ENCODE results near the gene C12orf75.

C12orf75 gene

DNA sequence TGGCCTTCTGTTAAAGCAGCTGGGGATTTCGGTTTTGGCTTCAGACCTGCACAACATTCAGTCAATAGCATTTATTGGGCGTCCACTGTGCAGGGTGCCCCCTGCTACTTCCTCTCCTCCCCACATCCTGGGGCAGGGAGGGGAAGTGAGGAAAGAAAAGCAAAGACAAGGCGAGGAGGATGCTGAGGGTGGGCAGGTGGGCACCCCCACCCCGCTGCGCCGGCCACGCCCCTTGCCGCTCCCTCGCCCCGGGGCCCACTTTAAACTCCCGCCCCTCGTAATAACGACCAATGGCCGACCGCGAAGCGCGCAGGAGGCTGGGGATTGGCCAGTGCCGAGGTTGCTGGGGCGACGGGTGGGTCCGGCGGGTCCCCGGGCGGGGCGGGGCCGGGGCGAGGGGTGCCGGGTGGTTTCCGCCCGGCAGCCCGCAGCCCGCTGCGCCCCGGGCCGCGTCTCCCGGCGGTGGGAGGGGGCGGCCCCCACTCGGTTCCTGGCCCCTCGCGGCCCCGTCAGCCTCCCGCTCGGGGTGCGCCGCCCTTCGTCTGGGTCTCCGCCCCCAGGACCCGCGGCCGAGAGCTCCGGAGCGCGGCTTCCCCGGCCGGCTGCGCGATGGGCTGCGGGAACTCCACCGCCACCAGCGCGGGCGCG is at the start of gene C12orf75:
TSS of gene C12orf75 (plus strand) at position 409 of the 648 bp plus-strand sequence. CDS start at position 610, 201 bp downstream.
- TF ChIP-seq, protein P1, sequence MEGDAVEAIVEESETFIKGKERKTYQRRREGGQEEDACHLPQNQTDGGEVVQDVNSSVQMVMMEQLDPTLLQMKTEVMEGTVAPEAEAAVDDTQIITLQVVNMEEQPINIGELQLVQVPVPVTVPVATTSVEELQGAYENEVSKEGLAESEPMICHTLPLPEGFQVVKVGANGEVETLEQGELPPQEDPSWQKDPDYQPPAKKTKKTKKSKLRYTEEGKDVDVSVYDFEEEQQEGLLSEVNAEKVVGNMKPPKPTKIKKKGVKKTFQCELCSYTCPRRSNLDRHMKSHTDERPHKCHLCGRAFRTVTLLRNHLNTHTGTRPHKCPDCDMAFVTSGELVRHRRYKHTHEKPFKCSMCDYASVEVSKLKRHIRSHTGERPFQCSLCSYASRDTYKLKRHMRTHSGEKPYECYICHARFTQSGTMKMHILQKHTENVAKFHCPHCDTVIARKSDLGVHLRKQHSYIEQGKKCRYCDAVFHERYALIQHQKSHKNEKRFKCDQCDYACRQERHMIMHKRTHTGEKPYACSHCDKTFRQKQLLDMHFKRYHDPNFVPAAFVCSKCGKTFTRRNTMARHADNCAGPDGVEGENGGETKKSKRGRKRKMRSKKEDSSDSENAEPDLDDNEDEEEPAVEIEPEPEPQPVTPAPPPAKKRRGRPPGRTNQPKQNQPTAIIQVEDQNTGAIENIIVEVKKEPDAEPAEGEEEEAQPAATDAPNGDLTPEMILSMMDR (IDR thresholded peaks at IDR 0.05), result no peak

DNA sequence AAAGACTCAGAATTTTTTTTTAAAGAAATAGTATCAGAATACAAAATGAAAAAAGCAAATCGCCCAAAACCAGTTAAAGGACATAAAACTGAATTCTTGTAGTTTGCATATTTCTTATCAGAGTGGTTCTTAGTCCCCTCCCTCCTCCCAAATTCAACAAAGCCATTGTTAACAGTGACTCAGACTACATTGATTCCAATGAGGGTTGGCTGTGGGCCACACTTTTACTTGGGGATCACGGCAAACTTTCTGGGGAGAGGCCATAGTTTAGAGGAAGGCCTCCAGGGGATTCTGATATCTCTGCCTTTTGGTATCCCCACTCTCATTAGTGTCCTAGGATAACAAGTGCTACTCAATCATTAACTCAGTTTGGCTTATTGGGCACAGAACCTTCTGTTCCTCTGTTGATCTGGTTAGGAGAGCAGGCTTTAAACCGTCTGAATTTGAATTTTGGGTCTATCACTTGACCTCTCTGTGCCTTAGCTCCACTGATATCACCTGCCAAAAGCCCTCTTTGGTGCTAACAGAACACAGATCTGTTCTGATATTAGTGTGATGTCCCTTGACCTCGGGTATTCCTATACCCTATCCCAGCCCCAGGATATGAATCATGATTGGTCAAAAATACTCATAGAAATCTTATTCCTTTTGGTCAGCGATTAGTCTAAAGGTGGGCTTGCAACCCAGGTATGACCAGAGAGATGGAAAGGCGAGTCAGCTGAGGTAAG is 49.4 kb upstream of the C12orf75 start:
- TF ChIP-seq, protein P1 (IDR thresholded peaks at IDR 0.05), result no peak

GRCh38 chr12:105281694-105282049 is 48.8 kb upstream of the C12orf75 start:
- TF ChIP-seq, protein P1 (IDR thresholded peaks at IDR 0.05), result no peak

GRCh38 chr12:105285378-105285777 is 45.1 kb upstream of the C12orf75 start:
- TF ChIP-seq, protein P1 (IDR thresholded peaks at IDR 0.05), result no peak

DNA sequence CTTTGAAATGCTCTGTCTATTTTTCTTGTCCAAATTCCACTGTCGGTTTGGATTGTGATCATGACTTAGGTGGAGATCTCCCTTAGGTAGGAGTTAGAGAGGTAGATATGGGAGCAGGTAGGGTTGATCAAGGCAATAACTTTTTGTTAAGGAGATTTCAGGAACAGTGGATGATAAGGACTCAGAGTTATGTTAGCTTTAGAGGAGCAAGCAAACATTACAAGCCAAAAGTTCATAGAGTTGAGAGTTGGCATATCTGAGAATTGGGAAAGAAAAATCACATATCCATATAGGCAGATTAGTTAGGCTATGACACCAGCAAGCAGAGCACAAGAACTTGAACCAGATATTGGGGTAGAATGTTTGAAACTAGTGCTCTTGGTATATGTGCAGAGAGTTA is 43.1 kb upstream of the C12orf75 start:
- TF ChIP-seq, protein P1 (IDR thresholded peaks at IDR 0.05), result no peak

DNA sequence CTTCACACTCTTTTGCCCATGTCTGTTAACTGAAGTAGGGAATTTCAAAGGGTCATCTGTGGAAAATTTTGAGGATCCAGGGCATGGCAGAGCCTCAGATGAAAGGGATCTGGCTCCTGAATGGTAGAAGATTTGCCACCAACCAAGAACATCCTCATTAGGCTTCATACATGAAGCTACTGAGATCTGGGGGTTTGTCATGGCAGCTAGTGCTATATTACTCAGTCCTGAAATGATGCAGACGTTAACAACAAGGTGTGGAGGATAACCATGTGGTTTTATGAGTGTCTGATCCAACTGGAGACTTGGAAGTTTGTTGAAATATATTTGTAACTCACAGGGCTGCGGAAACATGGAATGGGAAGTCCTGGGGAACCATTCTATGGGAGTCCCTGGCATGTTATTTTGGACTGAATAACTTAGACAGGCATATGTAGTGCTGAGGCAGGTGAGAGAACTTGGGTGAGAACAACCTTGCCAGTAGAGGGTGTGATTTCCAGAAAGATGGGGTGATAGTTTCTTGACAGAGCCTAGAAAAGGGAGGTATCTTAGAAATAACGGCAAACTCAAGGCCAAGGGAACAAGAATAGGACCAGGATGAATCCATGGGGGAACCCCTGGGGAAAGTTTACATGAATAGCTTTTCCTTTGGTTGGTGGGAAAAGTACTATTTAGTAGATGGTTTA is 42.0 kb upstream of the C12orf75 start:
- TF ChIP-seq, protein P1 (IDR thresholded peaks at IDR 0.05), result no peak

- TF ChIP-seq, protein P1 (IDR thresholded peaks at IDR 0.05), result no peak
These were observed 41.2 kb upstream of the C12orf75 start for GRCh38 chr12:105289114-105289904.

All from LNCAP (cell line).